ENCODE results near the gene QSOX2.

Gene QSOX2

DNA sequence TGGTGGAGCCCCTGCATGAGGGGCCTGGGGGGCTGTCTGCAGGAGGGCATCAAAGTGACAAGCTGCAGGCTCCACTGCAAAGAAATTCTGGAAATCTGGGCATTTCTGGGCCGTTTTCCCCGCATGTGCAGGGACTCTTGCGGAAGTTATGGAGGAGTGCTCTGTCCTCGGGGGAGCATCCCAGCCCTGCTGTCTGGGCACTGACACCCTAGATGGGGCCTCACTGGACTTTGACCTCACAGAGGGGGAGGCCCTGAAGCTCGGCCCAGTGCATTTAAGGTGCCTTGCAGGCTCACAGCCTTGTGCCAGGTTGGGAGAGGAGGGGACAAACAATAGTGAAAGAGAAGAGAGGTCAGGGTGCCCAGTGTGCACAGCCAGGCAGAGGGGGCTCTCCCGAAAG, 76.1 kb downstream of the QSOX2 start:
- H3K9me2 ChIP-seq (replicated peaks; ENCODE audit: low read depth, low read length), result no peaks in the 10 kb centered on the region
- no peaks in the 10 kb centered on the region for H4K20me1 ChIP-seq (ENCODE audit: insufficient read depth, low read length, poor library complexity, severe bottlenecking)
- no peak overlapping the region for H3K4me3 ChIP-seq (ENCODE audit: low read length, poor library complexity, severe bottlenecking)
- no peaks in the 10 kb centered on the region for H3K4me1 ChIP-seq (ENCODE audit: insufficient read depth, low read length, poor library complexity, severe bottlenecking)
- no peak overlapping the region for H2AFZ ChIP-seq (ENCODE audit: low read length)
- H3K79me2 ChIP-seq (ENCODE audit: insufficient read depth, low read length), result no peaks in the 10 kb centered on the region
- no peaks in the 10 kb centered on the region for H3F3A ChIP-seq (ENCODE audit: low read depth)
- TF ChIP-seq EZH2phosphoT487 (IDR thresholded peaks at IDR 0.05; ENCODE audit: borderline replicate concordance), result no peak
- TF ChIP-seq, protein P1, sequence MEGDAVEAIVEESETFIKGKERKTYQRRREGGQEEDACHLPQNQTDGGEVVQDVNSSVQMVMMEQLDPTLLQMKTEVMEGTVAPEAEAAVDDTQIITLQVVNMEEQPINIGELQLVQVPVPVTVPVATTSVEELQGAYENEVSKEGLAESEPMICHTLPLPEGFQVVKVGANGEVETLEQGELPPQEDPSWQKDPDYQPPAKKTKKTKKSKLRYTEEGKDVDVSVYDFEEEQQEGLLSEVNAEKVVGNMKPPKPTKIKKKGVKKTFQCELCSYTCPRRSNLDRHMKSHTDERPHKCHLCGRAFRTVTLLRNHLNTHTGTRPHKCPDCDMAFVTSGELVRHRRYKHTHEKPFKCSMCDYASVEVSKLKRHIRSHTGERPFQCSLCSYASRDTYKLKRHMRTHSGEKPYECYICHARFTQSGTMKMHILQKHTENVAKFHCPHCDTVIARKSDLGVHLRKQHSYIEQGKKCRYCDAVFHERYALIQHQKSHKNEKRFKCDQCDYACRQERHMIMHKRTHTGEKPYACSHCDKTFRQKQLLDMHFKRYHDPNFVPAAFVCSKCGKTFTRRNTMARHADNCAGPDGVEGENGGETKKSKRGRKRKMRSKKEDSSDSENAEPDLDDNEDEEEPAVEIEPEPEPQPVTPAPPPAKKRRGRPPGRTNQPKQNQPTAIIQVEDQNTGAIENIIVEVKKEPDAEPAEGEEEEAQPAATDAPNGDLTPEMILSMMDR (conservative IDR thresholded peaks at IDR 0.05; ENCODE audit: low read length), result no peak
- H3K4me2 ChIP-seq (ENCODE audit: low read depth, low read length, poor library complexity, severe bottlenecking), result no peak overlapping the region
- H3K9me3 ChIP-seq (ENCODE audit: insufficient read depth, low read depth, low read length), result no peaks in the 10 kb centered on the region
- no peak overlapping the region for H3K9ac ChIP-seq (ENCODE audit: low read depth, low read length, poor library complexity, severe bottlenecking)
- H3K27me3 ChIP-seq (ENCODE audit: insufficient read depth, low read length, poor library complexity, severe bottlenecking), result no peaks in the 10 kb centered on the region
- H3K36me3 ChIP-seq (ENCODE audit: insufficient read depth, low read length), result no peaks in the 10 kb centered on the region

DNA sequence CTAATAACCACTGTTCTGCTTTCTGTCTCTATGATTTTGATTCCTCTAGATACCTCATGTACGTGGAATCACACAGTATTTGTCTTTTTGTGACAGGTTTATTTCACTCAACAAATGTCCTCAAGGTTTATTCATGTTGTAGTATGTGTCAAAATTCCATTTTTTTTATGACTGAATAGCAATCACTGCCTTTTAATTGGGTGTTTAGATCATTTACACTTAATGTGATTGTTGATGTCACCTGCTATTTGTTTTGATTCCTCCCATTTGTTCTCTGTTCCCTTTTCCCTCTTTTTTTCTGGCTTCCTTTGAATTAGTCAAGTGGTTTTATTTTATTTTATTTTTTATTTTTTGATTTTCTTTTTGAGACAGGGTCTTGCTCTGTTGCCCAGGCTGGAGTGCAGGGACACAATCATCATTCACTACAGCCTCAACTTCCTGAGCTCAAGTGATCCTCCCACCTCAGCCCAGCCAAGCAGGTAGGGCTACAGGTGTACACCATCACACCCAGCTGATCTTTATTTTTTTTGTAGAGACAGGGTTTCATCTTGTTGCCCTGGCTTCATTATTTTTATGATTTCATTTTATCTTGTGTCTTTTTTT, 82.3 kb downstream of the QSOX2 start:
- Histone ChIP-seq H4K20me1 (ENCODE audit: insufficient read depth, low read length, poor library complexity, severe bottlenecking) (no peaks in the 10 kb centered on the region), H3K79me2 (ENCODE audit: insufficient read depth, low read length) (no peaks in the 10 kb centered on the region), H3K9ac (ENCODE audit: low read depth, low read length, poor library complexity, severe bottlenecking) (no peak overlapping the region), H3K4me2 (ENCODE audit: low read depth, low read length, poor library complexity, severe bottlenecking) (no peak overlapping the region), H3K36me3 (ENCODE audit: insufficient read depth, low read length) (no peaks in the 10 kb centered on the region), H3K9me3 (ENCODE audit: insufficient read depth, low read depth, low read length) (no peaks in the 10 kb centered on the region), H3K27me3 (ENCODE audit: insufficient read depth, low read length, poor library complexity, severe bottlenecking) (no peaks in the 10 kb centered on the region), H3F3A (ENCODE audit: low read depth) (no peaks in the 10 kb centered on the region), H3K4me1 (ENCODE audit: insufficient read depth, low read length, poor library complexity, severe bottlenecking) (no peaks in the 10 kb centered on the region), H3K9me2 (replicated peaks; ENCODE audit: low read depth, low read length) (no peaks in the 10 kb centered on the region), H2AFZ (ENCODE audit: low read length) (no peak overlapping the region), H3K4me3 (ENCODE audit: low read length, poor library complexity, severe bottlenecking) (no peak overlapping the region)
- no peak for TF ChIP-seq EZH2phosphoT487 (IDR thresholded peaks at IDR 0.05; ENCODE audit: borderline replicate concordance)
- TF ChIP-seq, protein P1 (conservative IDR thresholded peaks at IDR 0.05; ENCODE audit: low read length), result no peak

DNA sequence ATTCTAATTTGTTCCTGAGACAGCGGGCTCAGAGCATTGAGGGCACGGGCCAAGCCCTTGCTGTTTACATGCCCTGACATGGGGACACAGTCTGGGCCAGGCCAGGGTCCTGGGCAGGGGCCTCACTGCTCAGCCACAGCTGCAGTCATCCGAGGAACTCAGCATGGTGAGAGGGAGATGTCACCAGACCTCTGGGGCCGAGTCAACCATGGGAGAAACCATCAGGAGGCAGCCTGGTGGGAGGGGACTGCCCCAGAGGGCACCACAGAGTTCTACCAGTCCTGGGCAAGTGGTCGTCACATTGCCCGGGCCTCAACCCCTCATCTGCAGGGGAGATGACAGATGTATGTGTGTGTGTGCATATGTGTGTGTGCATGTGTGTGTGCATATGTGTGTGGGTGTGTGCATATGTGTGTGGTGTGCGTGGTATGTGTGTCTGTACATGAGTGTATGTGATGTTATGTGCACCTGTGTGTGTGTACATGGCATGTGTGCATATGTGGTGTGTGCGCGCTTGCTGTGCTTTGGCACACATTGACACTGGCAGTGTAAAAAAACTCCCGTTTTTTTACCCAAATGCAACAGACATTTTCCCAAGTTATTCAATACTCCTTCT, 84.5 kb downstream of the QSOX2 start:
- Histone ChIP-seq H3K27me3 (ENCODE audit: insufficient read depth, low read length, poor library complexity, severe bottlenecking) (no peaks in the 10 kb centered on the region), H4K20me1 (ENCODE audit: insufficient read depth, low read length, poor library complexity, severe bottlenecking) (no peaks in the 10 kb centered on the region), H3K9me2 (replicated peaks; ENCODE audit: low read depth, low read length) (no peaks in the 10 kb centered on the region), H3K4me1 (ENCODE audit: insufficient read depth, low read length, poor library complexity, severe bottlenecking) (peaks cover 5% of the 10 kb centered on the region), H3K4me3 (ENCODE audit: low read length, poor library complexity, severe bottlenecking) (no peak overlapping the region), H3K9ac (ENCODE audit: low read depth, low read length, poor library complexity, severe bottlenecking) (no peak overlapping the region), H3K79me2 (ENCODE audit: insufficient read depth, low read length) (no peaks in the 10 kb centered on the region), H3K36me3 (ENCODE audit: insufficient read depth, low read length) (no peaks in the 10 kb centered on the region), H3K4me2 (ENCODE audit: low read depth, low read length, poor library complexity, severe bottlenecking) (no peak overlapping the region), H3K9me3 (ENCODE audit: insufficient read depth, low read depth, low read length) (no peaks in the 10 kb centered on the region), H2AFZ (ENCODE audit: low read length) (no peak overlapping the region), H3F3A (ENCODE audit: low read depth) (no peaks in the 10 kb centered on the region)
- TF ChIP-seq, protein P1 (conservative IDR thresholded peaks at IDR 0.05; ENCODE audit: low read length), result no peak
- no peak for TF ChIP-seq EZH2phosphoT487 (IDR thresholded peaks at IDR 0.05; ENCODE audit: borderline replicate concordance)

All from Loucy (cell line).